GM20431 (cell line): Measurements from ENCODE around the gene DAAM2.

Experiments used
- in situ Hi-C: fragments of 300-500 bp; cut with MseI, MboI; formaldehyde crosslinking; loops from one replicate; pipeline ENCODE4 v1.15.0; 2020; ENCODE audit warnings: low sequenced_read_pairs; ENCODE audit not compliant: unreplicated experiment

Gene DAAM2

DNA sequence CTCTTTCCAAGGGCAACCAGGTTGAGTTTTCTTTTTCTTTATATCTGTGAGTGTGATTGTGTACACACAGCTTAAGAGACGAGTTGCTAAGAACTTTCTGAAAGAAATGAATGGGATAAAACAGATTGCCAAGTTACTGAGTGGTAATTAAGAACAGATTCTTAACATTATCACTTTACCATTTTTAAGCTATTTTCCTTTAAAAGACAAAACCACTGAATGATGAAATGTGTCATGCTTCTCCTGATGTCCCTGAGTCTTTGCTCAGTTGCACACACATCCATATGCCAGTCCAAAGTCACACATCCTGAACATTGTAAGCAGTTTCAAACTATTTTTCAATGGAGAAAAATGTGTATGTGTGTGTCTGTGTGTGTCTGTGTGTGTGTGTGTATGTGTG, 5.5 kb upstream of the DAAM2 start:
- in situ Hi-C loops = no loop called here

DNA sequence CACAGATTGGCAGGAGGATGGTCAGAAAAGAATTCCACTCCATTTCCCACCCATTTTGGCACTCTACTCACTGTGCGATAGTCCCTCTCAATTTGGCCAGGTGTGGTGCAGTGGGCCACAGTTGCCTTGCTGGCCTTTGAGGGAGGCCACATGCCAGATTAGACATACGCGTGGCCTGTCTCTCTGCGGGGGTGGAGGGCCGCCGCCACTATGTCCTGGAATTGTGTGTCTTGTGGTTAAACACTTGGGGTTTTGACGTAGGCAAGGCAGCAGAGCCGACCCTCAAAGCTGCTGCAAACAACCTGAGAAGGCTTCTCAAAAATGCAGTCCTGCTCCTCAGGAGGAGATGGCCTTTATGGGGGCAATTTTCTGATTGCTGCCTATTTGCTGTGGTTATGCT, 4.9 kb upstream of the DAAM2 start:
- in situ Hi-C loops = no loop called here

DNA sequence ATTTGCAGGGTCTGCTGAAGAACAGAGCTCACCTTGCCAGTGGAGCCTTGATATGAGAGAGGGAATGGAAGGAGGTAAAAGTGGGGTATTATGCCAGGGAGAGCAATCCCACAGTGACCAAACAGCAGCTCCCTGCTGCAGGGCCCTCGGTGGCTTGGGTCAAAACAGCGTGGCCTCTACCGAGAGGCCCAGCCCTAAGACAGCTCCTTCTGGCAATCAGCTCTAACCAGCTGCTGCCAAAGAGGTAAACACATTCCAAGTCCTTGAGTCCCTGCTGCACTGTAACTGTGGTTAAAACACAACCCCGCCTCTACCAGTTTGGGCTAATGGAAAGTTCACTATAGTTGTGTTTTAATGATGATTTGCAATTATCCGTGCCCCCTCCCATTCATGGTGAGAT, 1.4 kb upstream of the DAAM2 start:
- in situ Hi-C loops = no loop called here

DNA sequence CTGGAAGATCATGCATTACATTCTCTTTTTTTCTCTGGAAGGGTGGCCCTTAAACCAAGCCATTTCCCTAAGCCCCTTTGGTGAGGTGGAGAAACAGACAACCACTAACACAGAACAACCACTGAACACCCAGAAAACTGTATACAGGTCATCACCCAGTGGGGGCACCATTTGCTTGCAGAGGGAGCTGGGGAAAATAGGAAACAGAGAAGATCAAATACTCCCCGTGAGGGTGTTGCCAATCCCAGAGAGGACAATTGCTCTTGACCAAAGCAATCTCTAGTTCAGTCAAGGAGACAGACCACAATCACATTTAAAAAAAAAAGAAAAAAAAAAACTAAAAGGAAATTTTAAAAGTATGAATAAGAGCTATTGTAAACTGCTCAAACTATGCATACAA, 865 bp upstream of the DAAM2 start:
- in situ Hi-C loops = no loop called here

DNA sequence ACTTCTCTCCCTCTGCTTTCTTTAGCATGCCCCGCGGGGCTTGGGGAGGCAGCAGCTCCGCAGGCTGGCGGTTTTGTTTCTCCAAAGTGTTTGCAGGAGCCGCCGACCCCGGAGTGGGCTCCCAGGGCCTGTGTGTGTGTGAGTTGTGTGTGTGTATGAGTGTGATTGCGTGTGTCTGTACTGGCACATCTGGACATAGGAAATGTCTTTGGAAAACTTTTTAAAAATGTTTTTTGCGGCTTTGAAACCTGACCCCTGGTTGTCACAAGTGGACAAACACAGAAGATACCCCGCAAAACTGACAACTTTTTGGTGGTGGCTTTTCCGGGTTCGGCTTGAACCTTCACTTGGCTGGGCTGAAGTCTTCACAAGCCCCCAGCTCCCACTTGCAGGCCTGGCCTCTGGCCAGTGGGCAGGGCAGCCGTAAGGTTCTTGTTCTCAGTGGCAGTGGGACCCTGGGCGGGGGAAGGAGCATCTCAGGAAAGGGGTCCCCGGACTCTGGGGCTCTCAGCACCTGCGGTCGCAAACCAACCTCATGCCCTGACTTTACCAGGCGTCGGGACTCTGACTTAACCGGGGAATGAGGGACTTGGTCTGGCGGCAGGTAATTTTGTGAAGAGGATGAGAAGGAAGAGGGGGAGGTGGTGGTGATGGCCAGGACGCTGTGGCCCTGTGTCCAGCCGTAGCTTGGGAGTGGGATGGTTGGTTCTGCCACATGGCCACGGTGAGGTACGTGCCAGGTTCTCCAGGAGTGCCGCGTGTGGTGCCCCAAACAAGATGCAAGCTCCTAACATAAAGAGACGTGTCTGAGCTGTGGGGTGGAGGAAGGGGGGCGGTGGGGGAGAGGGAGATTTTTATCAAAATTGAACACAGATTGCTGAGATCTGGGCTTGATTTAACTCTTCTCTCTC, 619 bp downstream of the DAAM2 start:
- in situ Hi-C loops = no loop called here

DNA sequence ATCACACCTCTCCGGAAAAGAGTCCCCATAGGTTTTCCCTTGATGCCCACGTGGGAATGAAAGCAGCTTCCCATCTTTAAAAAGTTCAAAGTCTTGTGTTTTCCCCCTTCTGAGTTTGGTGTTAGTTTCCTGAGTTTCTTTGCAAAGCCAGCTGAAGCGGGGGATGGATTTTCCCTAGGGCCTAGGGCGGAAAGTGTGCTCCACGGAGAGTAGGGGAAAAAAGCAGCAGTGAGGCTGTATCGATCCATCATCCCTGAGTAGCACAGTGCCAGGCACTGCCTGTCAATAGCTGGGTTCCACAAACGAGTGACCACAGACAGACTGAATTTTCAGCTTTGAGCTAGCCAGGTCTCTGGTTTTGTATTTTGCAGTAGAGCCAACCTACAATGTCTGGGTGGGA, 1.3 kb downstream of the DAAM2 start:
- in situ Hi-C loops = no loop called here

DNA sequence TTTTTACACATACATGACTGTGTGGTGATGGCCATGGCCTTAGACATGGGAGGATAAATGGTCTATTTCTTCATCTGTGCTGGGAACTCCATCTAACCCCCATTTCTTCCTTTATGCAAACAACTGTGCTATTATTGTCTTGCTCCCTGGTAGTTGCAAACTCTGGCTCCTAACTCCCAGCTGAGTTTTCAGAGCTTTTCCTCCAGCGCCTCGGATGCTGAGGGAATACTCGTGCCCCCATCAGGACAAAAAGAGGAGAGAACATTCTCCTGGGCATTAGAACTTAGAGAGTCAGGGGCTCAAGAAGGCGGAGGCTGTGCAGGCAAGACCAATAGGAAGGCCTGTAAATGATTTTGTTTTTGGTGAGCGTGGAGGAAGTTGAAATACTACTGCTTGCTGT, 2.1 kb downstream of the DAAM2 start:
- in situ Hi-C loops = no loop called here

DNA sequence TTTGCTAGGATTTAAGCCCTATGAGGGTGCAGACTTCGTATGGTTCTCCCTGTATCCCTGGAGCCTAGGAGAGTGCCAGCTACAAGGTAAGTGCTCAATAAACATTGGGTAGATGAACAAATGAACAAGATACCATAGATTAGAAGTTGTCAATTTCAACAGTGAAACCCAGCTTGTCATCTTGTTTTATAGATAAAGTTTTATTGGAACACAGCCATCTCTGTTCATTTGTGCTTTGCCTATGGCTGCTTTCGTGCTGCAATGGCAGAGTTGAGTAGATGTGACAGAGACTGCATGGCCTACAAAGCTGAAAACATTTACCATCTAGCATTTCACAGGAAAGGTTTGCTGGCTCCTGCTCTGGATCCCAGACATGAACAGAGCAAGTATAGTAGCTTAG, 5.6 kb downstream of the DAAM2 start:
- in situ Hi-C loops = no loop called here

DNA sequence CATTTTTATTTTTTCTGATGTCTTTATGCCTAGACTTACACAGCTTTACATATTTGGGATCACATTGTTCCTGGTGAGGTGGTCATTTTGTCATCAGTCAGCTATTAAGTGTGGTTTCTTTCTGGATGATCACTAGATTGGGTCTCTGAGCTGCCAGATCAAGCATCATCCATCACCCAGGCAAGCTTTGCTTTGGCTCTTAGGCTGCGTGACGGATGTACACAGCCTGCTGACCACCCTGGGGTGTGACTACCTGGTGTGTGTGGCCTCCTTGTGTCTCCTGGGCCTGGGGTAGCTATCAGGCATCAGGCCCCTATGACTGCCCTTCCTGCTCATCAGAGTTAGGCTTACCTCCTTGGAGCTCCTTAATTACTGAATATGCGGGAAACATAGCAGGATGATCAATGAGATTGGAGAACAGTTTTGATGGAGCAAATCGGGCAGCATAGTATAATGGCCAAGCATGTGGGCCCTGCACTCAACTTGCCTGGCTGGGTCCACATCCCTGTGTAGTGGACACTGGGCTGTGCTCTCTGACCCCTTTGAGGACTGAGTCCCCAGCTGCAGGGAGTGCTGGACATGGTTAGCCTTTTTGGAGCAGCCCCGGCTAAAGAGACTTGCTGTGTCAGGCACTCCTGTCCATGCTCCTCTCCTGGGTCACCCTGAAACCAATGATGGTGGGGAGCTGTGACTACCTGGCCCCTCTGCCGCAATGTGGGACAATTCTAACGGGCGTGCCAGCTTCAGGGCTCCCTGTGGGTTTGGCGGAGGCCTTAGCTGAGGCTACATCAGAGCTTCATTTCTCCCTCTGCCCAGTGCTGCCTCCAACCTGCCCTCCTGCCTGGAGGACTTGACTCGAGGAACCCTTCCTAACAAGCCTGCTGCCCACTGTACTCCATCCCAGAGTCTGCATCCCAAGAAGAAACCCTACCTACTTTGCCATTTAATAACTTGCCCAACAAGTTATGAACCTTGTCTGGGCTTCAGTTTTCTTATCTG, 8.2 kb downstream of the DAAM2 start:
- in situ Hi-C loops = no loop called here

DNA sequence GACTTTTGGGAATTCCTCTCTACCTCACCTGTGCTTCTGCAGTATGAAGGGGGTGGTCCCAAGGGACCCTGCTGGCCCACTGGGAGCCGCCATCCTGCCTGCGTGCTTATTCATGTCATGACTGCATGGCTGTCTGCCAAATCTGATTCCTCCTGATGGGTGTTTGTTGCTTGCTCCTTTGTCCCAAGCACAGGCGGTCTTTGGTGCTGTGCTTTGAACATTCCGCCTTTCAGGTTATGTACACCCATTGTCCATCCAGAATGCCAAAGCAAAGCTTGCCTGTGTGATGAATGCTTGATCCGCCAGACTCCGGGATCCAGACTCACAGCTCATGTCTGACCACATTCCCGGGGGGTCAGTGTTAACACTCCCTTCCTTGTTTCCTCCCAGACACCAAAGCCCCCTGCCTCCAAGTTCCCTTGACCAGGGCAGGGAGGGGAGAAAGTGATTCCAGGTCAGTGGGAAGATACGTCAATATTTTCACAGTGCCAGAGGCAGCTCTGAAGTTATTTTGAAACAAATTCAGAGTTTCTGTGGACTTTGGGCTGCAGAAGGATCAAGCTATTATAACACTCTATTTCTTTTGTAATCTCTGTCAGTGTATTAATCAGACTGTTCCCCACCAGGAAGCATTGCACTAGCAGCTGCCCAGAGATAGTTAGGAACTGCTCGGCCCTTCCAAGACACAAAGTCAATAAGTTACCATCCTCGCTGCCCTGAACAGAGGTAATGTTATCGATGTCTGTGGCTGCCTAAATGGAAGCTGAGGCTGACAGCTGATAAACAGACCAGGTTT, 9.5 kb downstream of the DAAM2 start:
- in situ Hi-C loops = no loop called here

DNA sequence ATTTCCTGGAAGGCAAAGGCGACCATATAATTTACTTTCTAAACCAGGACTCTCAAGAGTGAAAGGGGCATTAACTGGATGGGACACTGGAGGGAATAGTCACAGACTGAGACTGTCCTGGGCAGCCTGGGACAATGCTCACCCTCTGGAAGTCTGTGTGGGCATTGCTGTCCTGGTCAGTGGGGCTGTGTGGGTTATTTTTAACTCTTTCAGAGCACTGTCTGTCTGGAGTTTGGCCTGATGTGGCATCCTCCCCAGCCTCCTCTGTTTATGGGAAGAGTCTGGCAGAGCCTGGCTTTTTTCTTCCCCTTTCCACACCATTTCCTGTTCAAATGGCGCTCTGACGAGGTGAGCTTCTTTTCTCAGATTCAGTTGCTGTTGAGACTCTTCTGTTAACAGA, 11.7 kb downstream of the DAAM2 start:
- in situ Hi-C loops = no loop called here

DNA sequence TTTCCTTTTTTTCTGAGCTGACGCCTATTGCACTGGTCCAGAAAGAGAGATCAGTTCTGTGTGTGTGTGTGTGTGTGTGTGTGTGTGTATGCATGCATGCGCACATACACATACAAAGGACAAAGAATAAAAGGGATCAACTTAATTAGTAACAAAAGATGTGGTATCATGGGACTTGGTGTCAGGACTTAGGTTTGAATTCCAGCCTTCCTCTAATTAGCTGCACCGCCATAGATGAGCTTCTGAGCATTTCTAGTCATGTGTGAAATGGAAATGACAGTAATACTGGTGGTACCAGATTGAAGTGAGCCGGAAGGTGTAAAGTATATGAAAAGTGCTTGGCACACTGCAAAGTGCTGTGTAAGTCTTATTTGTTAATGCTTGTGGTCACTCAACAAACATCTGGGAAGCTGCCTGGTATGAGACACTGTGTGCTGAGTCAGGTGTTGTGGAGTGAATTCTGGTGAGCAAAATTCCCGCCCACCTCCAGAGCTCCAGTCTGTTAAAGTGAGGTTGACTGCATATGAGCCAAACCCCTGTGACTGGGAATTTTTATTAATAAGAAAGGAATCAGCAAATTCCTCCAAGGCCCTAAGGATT, 12.4 kb downstream of the DAAM2 start:
- in situ Hi-C loops = no loop called here

DNA sequence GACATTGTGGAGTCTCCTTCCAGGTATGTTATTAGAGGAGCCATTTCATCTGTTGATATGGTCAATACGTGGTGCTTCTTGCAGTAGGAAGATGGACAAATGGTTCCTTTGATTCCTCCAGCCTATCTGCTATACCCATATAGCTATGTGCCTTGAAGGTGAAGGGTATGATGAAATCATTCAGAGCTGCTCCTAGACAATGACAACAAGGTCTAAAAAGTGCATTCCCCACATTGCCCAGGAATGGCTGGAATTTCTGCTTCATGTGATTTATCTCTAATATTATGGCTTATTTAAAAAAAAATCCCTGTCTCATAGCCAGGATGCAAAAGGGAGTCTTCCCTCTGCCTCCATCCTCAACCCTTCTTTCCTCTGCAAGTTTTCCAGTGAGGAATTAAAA, 14.1 kb downstream of the DAAM2 start:
- in situ Hi-C loops = no loop called here

DNA sequence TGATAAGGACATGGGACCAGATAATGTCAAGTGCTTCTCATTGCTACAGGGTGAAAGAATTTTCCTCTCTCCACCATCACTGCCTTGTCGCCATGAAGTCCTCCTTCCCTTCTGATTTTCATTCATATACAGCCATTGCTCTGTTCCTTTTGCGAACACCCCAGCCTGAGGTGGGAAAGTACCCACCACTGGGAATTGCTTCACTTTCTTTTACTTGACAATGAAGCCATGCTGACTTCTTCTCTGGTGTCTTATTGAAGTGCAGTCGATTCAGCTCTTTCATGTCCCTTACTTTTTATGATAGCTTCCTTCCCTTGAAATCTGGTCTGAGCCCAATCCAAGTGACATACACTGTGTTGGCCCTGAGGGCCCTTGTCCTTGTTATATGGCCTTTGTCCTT, 16.2 kb downstream of the DAAM2 start:
- in situ Hi-C loops = no loop called here

DNA sequence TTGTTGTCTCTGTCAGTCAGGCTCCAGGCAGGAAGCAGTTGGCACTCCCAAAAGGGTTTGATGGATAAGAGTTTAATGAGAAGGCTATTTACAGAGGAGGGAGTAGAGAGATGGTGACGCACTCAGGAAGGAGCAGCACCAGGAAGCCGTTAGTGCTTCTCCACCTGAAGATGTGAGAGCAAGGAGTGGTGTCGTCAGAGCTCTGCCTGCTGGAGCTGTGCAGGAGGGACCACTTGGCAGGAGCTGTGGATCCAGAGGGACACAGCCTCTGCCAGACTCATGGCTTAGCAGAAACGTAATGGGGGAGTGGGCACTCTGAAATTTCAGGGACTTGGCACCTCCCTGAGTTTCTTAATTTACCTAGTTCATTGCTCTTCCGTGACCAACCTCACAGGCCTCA, 16.8 kb downstream of the DAAM2 start:
- in situ Hi-C loops = no loop called here

DNA sequence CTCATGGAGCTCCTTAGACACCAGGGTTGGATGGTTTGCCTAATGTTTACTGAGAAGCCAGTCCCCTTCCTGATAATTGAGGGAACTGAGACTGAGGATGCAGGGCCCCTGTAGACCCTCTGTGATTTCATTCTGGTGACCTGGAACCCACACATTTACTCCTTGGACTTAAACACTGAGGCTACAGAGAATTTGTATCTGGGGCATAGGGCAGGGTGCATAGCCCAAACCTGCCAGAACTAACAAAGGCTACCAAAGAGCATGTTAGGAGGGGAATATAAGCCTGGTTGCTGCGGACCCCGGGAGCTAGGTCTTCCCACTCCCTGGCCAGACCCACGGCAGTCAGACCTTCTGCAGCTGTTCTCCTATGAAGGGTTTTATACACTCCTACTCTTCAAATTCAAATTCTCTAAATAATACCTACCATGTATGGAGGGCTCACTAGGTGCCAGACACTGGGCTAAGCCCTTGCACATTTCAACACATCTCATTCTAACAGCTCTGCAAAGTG, 19.7 kb downstream of the DAAM2 start:
- in situ Hi-C loops = no loop called here

DNA sequence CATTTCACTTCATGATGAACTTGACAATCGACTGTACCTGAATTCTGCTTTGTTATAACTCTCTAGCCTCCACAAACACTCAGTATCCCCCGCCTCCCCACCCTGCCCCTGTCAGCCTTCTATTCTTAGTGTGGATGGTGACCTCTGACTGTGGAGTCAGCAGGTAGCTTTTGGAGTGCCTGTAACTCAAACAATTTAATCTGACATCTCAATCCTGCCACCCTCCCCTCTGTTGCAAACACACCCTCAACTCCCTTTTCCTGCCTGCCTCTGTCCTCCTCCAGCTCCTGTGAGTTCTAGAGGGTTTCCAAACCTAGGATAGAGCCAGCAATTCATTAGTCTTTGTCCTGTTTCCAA, 20.3 kb downstream of the DAAM2 start:
- in situ Hi-C loops = no loop called here

DNA sequence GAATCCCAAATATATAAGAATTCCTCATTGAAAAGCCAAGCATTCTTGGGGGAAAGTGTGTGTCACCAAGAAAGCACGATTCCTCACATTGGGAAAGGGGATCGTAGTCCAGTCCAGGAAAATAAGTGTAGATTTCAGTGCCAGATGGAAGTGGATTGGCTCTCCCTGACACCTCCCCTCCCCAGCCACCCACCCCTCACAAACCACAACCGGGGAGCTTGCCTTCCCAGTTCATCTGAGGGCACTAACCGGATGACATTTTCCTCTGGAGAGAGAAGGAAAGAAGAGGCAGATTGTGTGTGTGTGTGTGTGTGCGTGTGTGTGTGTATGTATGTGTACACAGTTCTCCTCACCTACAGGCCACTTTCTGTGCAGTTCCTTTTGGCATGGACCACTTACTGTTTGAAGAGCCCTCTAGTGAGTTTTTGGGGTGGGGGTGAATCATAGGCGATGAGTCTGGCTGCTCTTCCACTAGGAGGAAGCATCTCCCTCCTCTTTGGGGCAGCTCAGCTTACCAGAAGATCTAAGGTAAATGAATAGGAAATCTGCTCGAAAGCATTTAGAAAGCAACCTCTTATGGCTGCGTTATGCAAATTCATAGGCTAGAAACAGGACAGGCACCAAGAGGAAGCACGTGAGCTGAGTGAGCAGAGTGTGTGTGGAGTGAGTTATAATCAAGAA, 20.8 kb downstream of the DAAM2 start:
- in situ Hi-C loops = no loop called here

DNA sequence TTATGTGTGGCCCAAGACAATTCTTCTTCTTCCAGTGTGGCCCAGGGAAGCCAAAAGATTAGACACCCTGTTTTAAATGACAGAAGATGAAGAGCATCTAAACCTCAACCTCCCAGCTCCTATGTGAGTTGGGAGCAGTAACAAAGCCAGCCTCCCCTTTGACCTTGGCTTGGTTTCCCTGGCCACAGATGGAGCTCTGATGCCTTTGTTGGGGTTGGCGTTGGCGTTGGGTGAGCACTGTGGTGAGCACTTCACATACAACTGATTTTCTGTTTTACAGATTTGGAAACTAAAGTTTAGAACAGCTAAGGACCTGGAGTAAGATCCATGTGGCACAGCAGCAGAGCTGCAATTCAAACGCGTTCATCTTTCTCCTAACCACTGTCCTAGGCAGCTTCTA, 22.1 kb downstream of the DAAM2 start:
- in situ Hi-C loops = no loop called here
